Effector memory CD4-positive, alpha-beta T cell (primary cell): Measurements from ENCODE around the gene DENND11.
A peak's percentile ranks its signal among the peaks of the same experiment; 100 is the strongest.

ENCODE experiments used
- DNase-seq, 3 donors: peaks; one replicate each; pipeline ENCODE4 v3.0.0-alpha.2; 2020
- H3K27ac ChIP-seq: 2 replicates; pipeline ENCODE4 v1.7.0; 2013; ENCODE audit warnings: mild to moderate bottlenecking, low read length, moderate library complexity; ENCODE audit not compliant: insufficient read depth, poor library complexity, severe bottlenecking
- H3K27me3 ChIP-seq: replicated peaks from 2 replicates; pipeline ENCODE4 v1.7.0; 2013; ENCODE audit warnings: mild to moderate bottlenecking, low read length; ENCODE audit not compliant: insufficient read depth, control insufficient read depth, poor library complexity, severe bottlenecking
- H3K36me3 ChIP-seq: 2 replicates; pipeline ENCODE4 v1.7.0; 2013; ENCODE audit warnings: mild to moderate bottlenecking, low read length, moderate library complexity; ENCODE audit not compliant: control insufficient read depth, insufficient read depth
- H3K4me1 ChIP-seq: 2 replicates; pipeline ENCODE4 v1.7.0; 2013; ENCODE audit warnings: low read length, mild to moderate bottlenecking; ENCODE audit not compliant: control insufficient read depth, insufficient read depth, poor library complexity, severe bottlenecking
- H3K4me3 ChIP-seq: 2 replicates; pipeline ENCODE4 v1.7.0; 2013; ENCODE audit warnings: low read length, low read depth, mild to moderate bottlenecking; ENCODE audit not compliant: insufficient read depth, poor library complexity, severe bottlenecking
- H3K9me3 ChIP-seq: 2 replicates; pipeline ENCODE4 v1.7.0; 2013; ENCODE audit warnings: mild to moderate bottlenecking, low read length, moderate library complexity; ENCODE audit not compliant: control insufficient read depth

DENND11 gene

GRCh38 chr7:141668853-141669252, 33.1 kb downstream of the DENND11 start:
- Histone ChIP-seq H3K9me3 (no peaks in the 10 kb centered on the region), H3K4me1 (no peaks in the 10 kb centered on the region), H3K36me3 (peaks cover 49% of the 10 kb centered on the region), H3K27ac (no peak overlapping the region), H3K4me3 (no peak overlapping the region), H3K27me3 (no peaks in the 10 kb centered on the region)
- no peak for DNase-seq

GRCh38 chr7:141666071-141666470, 35.9 kb downstream of the DENND11 start:
- Histone ChIP-seq H3K9me3 (no peaks in the 10 kb centered on the region), H3K27me3 (no peaks in the 10 kb centered on the region), H3K4me3 (no peak overlapping the region), H3K27ac (no peak overlapping the region), H3K4me1 (no peaks in the 10 kb centered on the region), H3K36me3 (peaks cover 50% of the 10 kb centered on the region)
- no peak for DNase-seq

- H3K27ac ChIP-seq = no peak overlapping the region
- no peaks in the 10 kb centered on the region for H3K9me3 ChIP-seq
- no peak overlapping the region for H3K4me3 ChIP-seq
- no peaks in the 10 kb centered on the region for H3K27me3 ChIP-seq
- H3K4me1 ChIP-seq = no peaks in the 10 kb centered on the region
- H3K36me3 ChIP-seq = peaks cover 44% of the 10 kb centered on the region
- DNase-seq = no peak
These were observed 36.5 kb downstream of the DENND11 start for GRCh38 chr7:141665208-141666035.

- Histone ChIP-seq H3K27me3 (no peaks in the 10 kb centered on the region), H3K27ac (no peak overlapping the region), H3K4me3 (no peak overlapping the region), H3K9me3 (no peaks in the 10 kb centered on the region), H3K4me1 (no peaks in the 10 kb centered on the region), H3K36me3 (peaks cover 45% of the 10 kb centered on the region)
- DNase-seq = no peak
These were observed 37.5 kb downstream of the DENND11 start for GRCh38 chr7:141664450-141664849.

- Histone ChIP-seq H3K27ac (no peak overlapping the region), H3K4me3 (no peak overlapping the region), H3K4me1 (no peaks in the 10 kb centered on the region), H3K36me3 (peaks cover 45% of the 10 kb centered on the region), H3K27me3 (no peaks in the 10 kb centered on the region), H3K9me3 (no peaks in the 10 kb centered on the region)
- DNase-seq = no peak
These were observed 38.7 kb downstream of the DENND11 start for GRCh38 chr7:141663081-141663849.

- Histone ChIP-seq H3K27ac (no peak overlapping the region), H3K36me3 (peaks cover 44% of the 10 kb centered on the region), H3K4me1 (no peaks in the 10 kb centered on the region), H3K9me3 (no peaks in the 10 kb centered on the region), H3K4me3 (no peak overlapping the region), H3K27me3 (no peaks in the 10 kb centered on the region)
- no peak for DNase-seq
These were observed 41.7 kb downstream of the DENND11 start for GRCh38 chr7:141660259-141660658.

GRCh38 chr7:141659501-141659900, 42.5 kb downstream of the DENND11 start:
- Histone ChIP-seq H3K4me1 (no peaks in the 10 kb centered on the region), H3K9me3 (no peaks in the 10 kb centered on the region), H3K27ac (no peak overlapping the region)

GRCh38 chr7:141654551-141654950, 47.4 kb downstream of the DENND11 start:
- H3K27ac ChIP-seq = no peak overlapping the region
- no peaks in the 10 kb centered on the region for H3K27me3 ChIP-seq
- peak; percentile 10 to 40 (median 15) for DNase-seq
- no peaks in the 10 kb centered on the region for H3K4me1 ChIP-seq
- H3K4me3 ChIP-seq = no peak overlapping the region
- H3K36me3 ChIP-seq = peaks cover 20% of the 10 kb centered on the region
- no peaks in the 10 kb centered on the region for H3K9me3 ChIP-seq

More at GRCh38 chr7:141659501-141659900, 42.5 kb downstream of the DENND11 start:
- H3K36me3 ChIP-seq = peaks cover 36% of the 10 kb centered on the region
- DNase-seq = no peak
- no peaks in the 10 kb centered on the region for H3K27me3 ChIP-seq
- H3K4me3 ChIP-seq = no peak overlapping the region

GRCh38 chr7:141652691-141653090, 49.3 kb downstream of the DENND11 start:
- Histone ChIP-seq H3K4me1 (no peaks in the 10 kb centered on the region), H3K4me3 (no peak overlapping the region), H3K27ac (no peak overlapping the region), H3K36me3 (peaks cover 20% of the 10 kb centered on the region), H3K9me3 (no peaks in the 10 kb centered on the region), H3K27me3 (no peaks in the 10 kb centered on the region)
- no peak for DNase-seq
